Diencephalon (tissue), 1 donor: ENCODE results near the gene TNXB. TPM values are rescaled to one million over a fixed set of nuclear protein-coding genes. Genes with fewer than 3 reads are reported as not detected.

Source experiments
- small RNA-seq: library from RNA; depleted of rRNA; stranded (forward); fragments of <200 nt; gene quantifications from one replicate; pipeline ENCODE3, GENCODE V24; 2014
- total RNA-seq: library from RNA; depleted of rRNA; stranded (reverse); fragments of >200 nt; gene quantifications from one replicate; pipeline ENCODE4 v1.2.3, GENCODE V29; 2014

TNXB gene
- total RNA-seq, result 6.0 TPM

GRCh38 chr6:32109114-32109764 lies at the start of gene TNXB:
TNXB (minus strand) TSS chr6:32109338; CDS start chr6:32098198, 11,140 bp downstream.

GRCh38 chr6:32153564-32154513 lies 44.7 kb upstream of the TNXB start, which contains the start of gene PPT2:
PPT2 (plus strand) TSS chr6:32154141; CDS start chr6:32154595, 454 bp downstream.

GRCh38 chr6:32151863-32152768 lies 43.0 kb upstream of the TNXB start, which contains the start of gene PRRT1:
PRRT1 (minus strand) TSS chr6:32151939; CDS start chr6:32151827, 112 bp downstream.

GRCh38 chr6:32127717-32128592 lies 18.8 kb upstream of the TNXB start, which contains the start of gene ATF6B:
ATF6B (minus strand) TSS chr6:32128246; CDS start chr6:32128207, 39 bp downstream.

GRCh38 chr6:32037598-32038524 lies 71.3 kb downstream of the TNXB start, which contains the start of gene CYP21A2:
CYP21A2 (plus strand) TSS chr6:32038415; CDS start chr6:32038423, 8 bp downstream.

GRCh38 chr6:32014547-32014946 lies 94.6 kb downstream of the TNXB start, which contains the start of gene C4B:
C4B (plus strand) TSS chr6:32014795; CDS start chr6:32014846, 51 bp downstream.

Small RNAs within 50 kb of the gene (small RNA-seq; reads per million reads assigned to genes)
- gene RNA5SP206, result not detected

Other genes starting within 250 kb of the TNXB start
- 18.2 TPM for gene NEU1, start 246.5 kb downstream of the TNXB start, total RNA-seq
- gene SLC44A4, start 230.3 kb downstream of the TNXB start, total RNA-seq, result not detected
- gene EHMT2, start 211.6 kb downstream of the TNXB start, total RNA-seq, result 78.0 TPM
- gene ZBTB12, start 207.3 kb downstream of the TNXB start, total RNA-seq, result 19.4 TPM
- gene C2, start 181.6 kb downstream of the TNXB start, total RNA-seq, result 5.3 TPM
- 3.2 TPM for gene CFB, start 163.2 kb downstream of the TNXB start, total RNA-seq
- gene NELFE, start 150.4 kb downstream of the TNXB start, total RNA-seq, result 47.5 TPM
- 33.0 TPM for gene SKIC2, start 150.2 kb downstream of the TNXB start, total RNA-seq
- gene DXO, start 137.2 kb downstream of the TNXB start, total RNA-seq, result 8.5 TPM
- gene C4A, start 127.3 kb downstream of the TNXB start, total RNA-seq, result 45.9 TPM
- gene C4B, start 94.5 kb downstream of the TNXB start, total RNA-seq, result 47.7 TPM
- 0.23 TPM for gene CYP21A2, start 70.9 kb downstream of the TNXB start, total RNA-seq
- 19.8 TPM for gene ATF6B, start 18.9 kb upstream of the TNXB start, total RNA-seq
- 5.8 TPM for gene FKBPL, start 20.9 kb upstream of the TNXB start, total RNA-seq
- gene PRRT1, start 42.6 kb upstream of the TNXB start, total RNA-seq, result 0.69 TPM
- gene PPT2, start 44.8 kb upstream of the TNXB start, total RNA-seq, result 15.0 TPM
- 7.8 TPM for gene EGFL8, start 55.3 kb upstream of the TNXB start, total RNA-seq
- gene AGPAT1, start 66.7 kb upstream of the TNXB start, total RNA-seq, result 28.1 TPM
- 62.1 TPM for gene RNF5, start 69.1 kb upstream of the TNXB start, total RNA-seq
- 0.92 TPM for gene AGER, start 74.9 kb upstream of the TNXB start, total RNA-seq
- 29.5 TPM for gene PBX2, start 80.9 kb upstream of the TNXB start, total RNA-seq
- 1.4 TPM for gene GPSM3, start 83.3 kb upstream of the TNXB start, total RNA-seq
- 8.8 TPM for gene NOTCH4, start 114.7 kb upstream of the TNXB start, total RNA-seq